Subcutaneous adipose tissue (tissue), 4 donors: ENCODE measurements around the gene MARVELD1. TPM values are rescaled to one million over a fixed set of nuclear protein-coding genes. Genes with fewer than 3 reads are reported as not detected.

ENCODE experiments used
- total RNA-seq, 4 donors: library from RNA; depleted of rRNA; stranded (reverse); fragments of >200 nt; gene quantifications; one replicate each; pipeline ENCODE4 v1.1.0, GENCODE V29; 2016
- TF ChIP-seq, protein P1 (sequence below): fragments of 450-650 bp; IDR thresholded peaks from one replicate; pipeline ENCODE4 v1.5.1; 2016; ENCODE audit warnings: low read depth, mild to moderate bottlenecking, control low read depth, antibody characterized with exemption, moderate library complexity

The MARVELD1 gene
- total RNA-seq, 4 donors from 2014 or later = 13.0 to 21.6 (median 20.8) TPM

DNA sequence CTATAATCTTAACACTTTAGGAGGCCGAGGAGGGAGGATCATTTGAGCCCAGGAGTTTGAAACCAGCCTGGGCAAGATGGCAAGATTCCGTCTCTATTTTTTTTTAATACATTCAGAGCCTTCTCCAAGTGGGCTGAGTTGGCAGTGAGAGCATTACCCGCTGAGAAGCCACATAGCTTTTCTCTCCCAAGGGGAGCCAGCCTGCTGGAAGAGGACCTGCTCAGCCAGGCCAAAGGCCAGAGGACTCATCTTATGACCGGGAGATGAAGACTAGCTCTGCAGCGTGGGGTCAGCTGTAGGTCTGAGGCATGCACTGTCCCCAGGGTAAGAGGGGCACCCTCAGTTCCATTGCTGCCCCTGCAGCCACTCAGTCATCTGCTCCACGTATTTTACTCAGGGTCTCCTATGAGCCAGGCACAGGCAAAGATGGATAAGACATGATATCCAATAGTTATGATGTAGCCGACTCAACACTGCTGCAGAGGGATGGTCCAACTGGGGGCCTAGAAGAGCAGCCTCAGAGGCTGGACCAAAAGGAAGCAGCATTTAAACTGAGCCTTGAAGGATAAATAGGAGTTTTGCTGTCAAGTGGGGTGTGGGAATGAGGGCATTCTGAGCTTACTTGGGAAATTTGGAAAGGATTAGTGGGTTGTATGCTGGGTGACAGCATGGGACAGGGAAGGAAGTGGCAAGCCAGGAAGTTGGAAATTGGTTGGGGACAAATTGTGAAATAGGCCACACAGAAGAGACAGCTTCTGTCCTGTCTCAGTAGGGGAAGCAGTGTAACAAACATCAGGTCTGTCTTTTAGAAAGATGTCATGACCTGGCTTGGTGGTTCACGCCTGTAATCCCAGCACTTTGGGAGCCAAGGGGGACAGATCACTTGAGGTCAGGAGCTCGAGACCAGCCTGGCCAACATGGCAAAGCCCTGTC lies 1.6 kb upstream of the MARVELD1 start:
- TF ChIP-seq, protein P1, sequence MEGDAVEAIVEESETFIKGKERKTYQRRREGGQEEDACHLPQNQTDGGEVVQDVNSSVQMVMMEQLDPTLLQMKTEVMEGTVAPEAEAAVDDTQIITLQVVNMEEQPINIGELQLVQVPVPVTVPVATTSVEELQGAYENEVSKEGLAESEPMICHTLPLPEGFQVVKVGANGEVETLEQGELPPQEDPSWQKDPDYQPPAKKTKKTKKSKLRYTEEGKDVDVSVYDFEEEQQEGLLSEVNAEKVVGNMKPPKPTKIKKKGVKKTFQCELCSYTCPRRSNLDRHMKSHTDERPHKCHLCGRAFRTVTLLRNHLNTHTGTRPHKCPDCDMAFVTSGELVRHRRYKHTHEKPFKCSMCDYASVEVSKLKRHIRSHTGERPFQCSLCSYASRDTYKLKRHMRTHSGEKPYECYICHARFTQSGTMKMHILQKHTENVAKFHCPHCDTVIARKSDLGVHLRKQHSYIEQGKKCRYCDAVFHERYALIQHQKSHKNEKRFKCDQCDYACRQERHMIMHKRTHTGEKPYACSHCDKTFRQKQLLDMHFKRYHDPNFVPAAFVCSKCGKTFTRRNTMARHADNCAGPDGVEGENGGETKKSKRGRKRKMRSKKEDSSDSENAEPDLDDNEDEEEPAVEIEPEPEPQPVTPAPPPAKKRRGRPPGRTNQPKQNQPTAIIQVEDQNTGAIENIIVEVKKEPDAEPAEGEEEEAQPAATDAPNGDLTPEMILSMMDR = no peak

DNA sequence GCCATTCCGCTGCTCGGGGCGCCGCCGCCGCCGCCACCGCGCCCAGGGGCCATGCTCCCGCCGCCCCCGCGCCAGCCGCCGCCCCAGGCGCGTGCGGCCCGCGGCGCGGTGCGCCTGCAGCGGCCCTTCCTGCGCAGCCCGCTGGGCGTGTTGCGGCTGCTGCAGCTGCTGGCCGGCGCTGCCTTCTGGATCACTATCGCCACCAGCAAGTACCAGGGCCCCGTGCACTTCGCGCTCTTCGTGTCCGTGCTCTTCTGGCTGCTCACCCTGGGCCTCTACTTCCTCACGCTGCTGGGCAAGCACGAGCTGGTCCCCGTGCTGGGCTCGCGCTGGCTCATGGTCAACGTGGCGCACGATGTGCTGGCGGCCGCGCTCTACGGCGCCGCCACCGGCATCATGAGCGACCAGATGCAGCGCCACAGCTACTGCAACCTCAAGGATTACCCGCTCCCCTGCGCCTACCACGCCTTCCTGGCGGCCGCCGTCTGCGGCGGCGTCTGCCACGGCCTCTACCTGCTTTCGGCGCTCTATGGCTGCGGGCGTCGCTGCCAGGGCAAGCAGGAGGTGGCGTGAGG lies 383 bp downstream of the MARVELD1 start:
- TF ChIP-seq, protein P1 = no peak

DNA sequence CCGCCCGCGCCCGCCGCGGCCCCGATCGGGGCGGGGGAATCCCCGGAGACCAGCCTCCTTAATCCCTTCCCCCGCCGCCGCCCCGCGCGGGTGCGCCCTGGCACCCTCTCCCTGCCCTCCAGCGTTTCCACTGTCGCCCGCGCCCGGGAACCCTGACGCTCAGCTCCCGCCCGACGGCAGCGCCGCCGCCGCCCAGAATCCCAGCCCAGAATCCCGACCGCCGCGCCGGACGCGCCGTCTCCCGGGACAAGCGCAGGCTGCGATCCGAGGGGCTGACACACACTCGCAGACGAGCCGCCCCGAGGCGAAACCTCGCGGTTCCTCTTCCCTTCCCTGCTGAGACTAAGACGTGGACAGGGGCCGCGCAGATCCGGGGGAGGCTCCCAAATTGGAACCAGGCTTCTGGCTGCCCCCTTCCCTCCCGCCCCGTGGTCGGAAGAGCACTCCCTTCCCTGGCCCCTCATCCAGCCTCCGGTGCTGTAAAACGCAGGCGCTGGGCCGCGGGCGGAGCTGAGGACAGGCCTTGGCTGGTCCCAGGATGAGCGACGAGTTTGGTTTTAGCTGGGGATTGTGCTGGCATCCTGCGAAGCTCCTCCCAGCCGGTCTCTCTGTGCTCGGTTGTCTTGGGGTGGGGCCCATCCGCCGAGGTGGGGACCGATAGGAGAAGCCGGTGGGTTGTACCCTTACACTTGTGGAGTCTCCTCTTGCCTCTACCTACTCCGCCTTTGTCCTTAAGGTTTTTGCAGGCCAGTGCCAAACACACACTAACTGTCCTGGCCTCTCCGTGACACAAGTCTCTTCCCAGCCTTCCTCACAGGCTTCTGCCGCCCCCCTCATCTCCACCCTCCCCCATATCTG lies 1.1 kb downstream of the MARVELD1 start:
- TF ChIP-seq, protein P1 = no peak

DNA sequence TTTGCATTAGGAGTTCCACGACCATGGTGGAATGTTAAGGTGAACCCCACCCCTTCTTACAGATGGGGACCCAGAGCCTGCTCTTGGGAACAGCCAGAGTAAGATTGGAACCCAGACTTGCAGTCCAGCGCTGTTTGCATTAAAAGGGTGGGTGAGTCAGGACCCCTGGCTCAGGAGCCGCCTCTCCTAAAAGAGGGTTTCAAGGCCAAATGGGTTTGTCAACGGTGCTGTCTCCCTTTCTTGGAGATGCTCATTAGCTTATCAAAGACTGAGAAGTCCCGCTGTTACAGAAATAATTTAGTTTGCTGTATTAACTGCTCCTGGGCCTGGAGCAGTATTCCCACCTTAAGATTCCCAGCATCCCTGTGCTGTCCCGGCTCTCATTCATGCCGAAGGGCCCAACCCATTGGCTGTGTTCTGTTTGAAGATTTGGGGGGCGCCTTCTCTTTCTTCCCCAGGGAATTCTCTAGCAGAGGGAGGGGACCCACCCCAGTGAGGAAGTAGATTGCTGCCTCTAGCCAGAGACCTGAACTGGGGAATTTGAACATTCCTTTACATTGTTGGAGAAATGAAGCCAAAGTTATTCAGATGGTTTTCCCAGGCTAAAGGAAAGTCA lies 1.8 kb downstream of the MARVELD1 start:
- TF ChIP-seq, protein P1 = no peak

DNA sequence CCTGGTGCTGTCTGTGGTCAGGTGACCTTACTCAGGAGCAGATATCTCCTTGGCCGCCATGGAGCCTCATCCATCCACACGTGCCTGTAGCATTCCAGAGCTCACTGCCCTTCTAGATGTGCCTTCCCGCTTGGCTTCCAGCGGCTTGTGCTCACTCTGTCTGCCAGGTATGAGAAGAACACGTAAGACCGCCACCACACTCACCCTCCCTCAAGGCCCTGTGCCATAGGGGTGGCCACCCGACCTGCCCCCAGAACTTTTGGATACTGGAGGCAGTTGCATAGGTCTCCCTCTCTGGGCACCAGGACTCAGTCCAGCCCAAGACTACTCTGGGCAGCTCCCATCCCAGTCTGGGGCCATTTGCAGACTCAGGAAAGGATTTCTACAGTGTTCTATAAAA lies 4.1 kb downstream of the MARVELD1 start:
- TF ChIP-seq, protein P1 = no peak

DNA sequence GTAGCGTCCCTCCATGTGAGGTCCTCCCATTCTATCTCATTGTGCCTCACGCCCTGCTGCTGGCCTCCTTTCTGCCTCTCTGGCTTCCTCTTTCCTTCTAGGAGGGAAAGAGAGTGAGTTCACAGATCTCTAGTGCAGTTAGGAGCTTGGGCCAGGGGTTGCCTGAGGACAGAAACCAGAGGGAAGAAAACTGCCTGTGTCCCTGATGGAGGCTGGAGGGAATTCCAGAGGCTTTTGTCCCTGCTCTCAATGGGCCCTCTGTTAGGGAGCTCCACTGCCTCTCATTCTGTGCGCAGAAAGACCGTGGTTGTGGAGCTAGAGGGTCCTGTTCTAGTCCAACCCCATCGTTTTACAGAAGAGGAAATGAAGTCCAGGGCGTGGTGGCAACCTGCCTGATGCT lies 4.6 kb downstream of the MARVELD1 start:
- TF ChIP-seq, protein P1 = no peak
